HG02623 (cell line): Measurements from ENCODE around the gene SLC35F4.
"Not testable (repeated sequence)": the region's sequence is repeated elsewhere in the genome, so short reads cannot be mapped to it uniquely, and the experiment has no call there.

Experiments
- ATAC-seq: cut with Tn5 transposase; IDR thresholded peaks from one replicate; pipeline ENCODE4 v1.9.1; 2021; ENCODE audit warnings: moderate library complexity; ENCODE audit not compliant: unreplicated experiment

SLC35F4 gene

DNA sequence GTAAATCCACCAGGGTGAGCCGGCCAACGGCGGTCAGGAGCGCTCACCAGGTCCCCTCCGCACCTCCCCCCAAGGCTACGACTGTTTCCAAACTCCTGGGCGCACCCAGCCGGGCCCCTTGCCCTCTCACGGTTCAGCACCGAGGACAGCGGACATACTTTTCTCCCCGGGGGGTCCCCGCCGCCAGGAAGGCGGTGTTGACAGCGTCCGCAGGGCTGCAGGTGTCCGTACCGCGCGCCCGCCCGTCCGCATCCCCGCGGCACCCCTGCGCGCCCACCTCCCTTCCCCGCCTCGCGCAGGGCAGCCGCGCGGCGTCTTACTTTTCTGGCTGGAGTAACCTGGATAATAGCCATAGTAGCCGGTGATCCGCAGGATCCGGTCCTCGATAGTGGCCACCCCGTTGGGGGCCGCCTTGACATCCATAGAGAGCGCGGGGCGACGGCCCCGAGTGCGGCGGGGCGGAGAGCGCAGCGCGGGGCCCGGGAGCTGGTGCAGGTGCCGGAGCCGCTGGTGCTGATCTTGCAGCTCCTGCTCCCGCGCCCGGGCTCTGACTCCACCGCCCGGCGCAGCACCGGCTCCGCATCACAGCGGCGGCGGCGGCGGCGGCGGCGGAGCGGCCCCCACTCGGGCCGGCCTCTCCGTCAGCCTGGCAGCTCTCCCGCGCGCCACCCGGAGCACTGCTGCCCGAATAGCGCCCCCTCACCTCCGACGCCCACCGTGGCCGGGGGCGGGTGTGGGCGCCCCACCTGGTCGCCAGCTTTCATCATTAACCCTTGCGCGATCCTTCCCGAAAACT lies at the start of gene SLC35F4:
Gene SLC35F4 (minus strand): TSS at position 690 of the 796 bp plus-strand sequence.
- no peak for ATAC-seq

DNA sequence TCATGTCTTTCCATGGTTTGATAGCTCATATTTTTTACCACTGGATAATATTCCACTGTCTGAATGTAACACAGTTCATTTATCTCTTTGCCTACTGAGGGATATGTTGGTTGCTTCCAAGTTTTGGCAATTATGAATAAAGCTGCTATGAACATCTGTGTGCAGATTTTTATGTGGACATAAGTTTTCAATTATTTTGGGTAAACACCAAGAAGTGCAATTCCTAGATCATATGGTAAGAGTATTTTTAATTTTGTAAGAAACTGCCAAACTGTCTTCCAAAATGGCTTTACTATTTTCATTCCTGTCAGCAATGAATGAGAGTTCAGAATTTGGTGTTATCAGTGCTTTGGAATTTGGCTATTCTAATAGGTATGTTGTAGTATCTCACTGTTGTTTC lies 43.7 kb upstream of the SLC35F4 start:
- ATAC-seq = no peak

DNA sequence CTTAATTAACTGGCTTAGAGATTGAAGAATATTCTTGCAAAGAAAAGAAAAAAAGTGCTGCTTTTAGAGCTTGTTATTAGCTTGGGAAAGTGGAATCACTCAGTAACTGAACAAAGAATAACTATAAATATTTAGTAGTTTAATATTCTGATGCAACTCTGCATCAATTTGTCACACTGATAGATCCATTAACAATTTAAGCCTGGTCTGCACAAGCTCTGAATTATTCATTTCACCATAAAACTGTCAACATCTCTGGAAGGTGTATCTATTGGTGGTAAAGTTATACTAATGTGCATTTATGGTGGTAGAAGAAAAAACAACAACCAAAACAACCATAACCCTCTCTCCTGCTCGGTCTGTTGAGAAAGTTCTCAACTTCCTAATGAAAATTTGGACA lies 38.1 kb upstream of the SLC35F4 start:
- ATAC-seq = no peak

DNA sequence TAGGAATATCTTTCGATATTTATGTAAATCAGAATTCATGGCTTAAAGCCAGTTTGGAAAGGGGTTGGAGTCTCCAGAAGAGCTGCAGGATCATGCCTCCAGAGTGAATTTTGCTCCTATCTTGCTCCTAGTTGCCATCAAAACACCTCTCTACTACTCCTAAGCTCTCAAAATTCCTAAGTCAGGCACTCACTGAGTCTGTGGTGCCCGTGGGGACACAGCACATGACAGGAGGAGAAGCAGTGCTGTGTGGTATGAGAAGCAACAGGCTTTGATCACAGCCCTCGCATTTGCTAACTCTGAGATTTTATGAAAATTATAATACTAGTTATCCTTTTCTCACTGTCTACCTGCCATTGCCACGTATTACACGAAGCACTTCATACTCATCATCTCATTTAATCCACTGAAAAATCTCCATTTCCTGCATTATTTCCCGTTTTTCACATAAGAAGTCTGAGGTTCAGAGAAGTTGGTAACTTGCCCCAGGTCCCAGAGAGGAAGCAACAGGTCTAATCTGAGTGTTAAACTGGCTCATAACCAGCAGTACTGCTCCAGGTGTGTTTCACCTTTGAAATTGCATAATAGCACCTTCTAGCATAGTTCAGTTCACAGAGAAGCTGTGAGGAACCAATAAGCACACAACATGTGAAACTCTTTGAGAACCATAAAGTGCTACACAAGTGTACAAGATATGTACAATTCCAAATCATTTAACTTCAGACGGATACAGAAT lies 33.1 kb upstream of the SLC35F4 start:
- ATAC-seq = no peak

DNA sequence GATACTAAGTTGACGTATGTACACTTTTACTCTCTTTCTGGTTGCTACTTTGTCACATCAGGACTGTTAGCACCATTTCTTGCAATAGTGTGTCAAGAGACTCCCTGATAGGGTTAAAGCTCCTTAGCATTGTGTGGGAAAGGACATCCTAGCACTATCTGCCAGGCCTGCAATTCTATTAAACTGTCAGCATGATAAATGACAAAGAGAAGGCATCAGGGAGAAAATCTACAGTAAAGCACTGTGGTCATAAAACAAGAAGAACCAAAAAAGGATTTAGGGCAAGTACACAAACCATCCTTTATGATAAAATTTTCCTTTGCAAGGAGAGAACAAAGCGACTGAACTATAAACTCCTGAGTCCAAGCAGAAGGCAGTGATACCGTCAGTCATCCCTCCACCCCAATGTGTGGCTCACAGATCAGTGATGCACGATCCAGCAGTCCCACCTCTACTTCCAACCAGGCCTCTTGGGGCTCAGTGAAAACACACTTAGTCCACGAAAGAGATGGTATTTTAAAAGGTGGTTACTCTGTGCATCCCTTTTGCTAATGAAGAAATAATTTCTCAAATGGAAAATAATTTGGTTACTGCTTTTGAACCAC lies 31.4 kb upstream of the SLC35F4 start:
- ATAC-seq = no peak

DNA sequence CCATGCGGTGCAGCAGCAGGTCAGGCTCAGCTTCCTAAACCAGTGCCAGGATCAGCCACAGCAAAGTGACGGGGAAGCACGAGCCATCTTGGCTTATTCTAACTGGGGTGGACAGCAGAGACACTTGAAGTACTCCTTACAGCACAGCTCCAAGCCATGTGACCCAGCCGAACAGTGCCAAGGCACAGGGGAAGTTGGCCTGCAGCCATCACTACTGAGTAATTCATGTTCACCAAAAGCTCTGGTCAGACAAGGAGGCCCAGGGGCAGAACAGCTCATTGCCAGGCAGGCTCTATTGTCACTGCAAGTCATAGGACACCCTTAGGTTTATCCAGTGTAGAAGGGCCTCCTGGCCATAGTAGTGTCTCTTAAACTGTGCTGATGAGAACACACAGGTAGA lies 23.4 kb upstream of the SLC35F4 start:
- no peak for ATAC-seq

DNA sequence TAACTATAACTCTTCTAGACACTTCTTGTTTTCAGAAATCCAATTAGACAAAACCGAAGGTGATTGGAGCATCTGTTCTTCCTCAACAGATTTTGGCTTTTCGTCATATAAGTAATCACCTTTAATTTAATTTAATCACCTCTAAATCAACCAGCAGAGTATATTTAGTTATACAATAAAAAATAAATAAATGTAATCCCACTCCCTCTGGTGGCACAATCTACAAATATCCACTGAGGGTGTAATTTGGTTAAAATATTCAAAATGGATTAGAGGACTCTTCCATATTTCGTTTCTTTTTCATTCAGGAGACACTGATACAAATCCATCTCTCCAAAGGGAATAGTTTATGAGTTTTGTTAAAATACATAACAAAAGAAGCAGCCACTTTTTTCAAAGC lies 18.3 kb upstream of the SLC35F4 start:
- ATAC-seq = no peak

DNA sequence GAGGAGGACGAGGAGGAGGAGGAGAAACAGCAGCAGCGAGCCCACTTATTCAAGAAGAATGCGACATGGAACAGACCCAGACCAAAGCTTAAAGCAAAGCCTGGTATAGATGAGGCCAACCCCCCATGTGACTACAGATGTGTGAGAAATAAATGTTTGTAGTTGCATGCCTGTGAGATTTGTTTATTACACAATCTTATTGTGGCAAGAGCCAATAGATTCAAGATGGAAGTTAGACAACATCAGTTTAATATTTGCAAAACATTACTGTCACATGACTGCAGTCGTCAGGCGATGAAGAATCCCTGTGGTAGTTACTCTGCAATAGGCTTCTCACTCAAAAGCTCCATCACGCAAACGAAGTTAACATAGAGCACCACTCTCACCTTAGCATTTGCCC lies 17.2 kb upstream of the SLC35F4 start:
- no peak for ATAC-seq

DNA sequence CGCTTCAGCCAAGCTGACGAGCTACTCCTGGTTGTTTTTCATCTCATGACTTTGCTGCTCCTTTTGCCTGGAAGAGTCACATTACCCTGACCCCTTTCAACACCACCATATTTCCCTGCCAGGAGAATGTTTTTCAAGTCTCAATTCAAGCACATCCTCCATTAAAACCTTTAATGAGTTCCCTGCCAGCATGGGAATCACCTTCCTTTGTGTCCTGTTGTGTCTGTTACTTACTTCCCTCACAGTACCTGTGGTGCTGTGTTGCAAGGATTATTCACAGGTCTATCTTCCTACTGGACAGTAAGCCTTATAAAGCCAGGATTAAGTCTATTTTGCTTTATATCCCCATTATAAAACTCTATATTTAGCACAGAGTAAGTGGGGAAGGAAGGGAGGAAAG lies 13.6 kb upstream of the SLC35F4 start:
- no peak for ATAC-seq

DNA sequence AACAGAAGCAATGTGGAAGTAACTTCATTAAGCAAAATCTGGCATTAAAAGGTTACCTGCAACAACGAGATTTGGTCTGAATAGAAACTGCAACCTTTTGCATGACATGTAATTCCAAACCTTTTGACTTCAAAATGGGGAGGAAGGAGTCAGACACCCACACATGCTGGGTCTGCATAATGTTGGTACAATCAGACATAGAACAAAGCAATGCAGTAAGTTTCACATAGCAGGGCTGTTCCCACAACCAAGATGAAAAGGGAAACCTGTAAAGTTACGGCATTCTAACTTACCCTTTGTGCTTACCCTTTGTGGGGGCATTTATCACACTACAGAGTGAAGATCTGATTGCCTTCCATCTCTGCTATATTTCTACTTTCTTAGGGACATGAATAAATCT lies 10.1 kb upstream of the SLC35F4 start:
- ATAC-seq = no peak

DNA sequence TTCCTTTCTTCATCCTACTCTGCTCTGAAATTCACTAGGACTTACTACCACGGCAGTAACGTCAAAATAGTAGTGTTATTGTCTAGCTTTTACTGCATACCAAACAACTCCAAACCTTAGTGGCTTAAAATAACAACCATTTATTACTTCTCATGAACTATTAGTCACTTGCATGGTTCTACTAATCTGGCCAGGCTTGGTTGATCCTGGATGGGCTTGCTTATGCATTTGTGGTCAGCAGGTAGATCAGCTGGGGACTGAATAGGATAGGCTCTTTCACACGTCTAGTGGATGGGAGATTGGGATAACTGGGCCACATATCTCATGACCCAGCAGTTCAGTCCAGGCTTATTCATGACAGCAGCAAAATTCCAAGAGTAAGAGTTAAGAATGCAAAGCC lies 9.4 kb upstream of the SLC35F4 start:
- ATAC-seq = no peak

DNA sequence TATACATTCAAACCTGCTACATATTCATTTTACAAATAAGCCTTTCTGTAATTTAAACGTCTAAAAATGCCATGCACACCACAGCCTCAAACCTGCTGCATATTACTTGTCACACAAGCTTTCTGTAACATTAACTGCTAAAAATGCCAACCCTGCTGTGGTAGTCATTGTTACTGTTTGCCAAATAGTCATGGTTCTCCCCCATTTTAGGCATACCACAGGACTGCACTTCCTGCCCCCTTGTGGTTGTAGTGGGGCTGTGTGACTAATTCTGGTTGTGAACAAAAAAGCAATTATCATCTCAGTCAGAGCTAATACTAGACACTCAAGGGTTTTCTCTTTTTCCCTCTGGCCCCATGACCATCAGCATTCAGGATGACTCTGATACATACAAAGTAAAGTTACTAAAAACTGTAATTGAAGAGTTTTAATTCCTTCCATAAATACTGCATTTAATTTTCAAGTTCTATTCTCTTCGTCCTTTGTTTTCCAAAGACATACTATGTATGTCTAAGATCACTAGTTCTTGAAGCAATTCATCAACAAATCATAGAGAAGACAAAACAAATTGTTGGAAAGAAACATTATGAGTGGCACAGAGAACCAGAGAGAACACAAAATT lies 5.7 kb upstream of the SLC35F4 start:
- ATAC-seq = no peak

DNA sequence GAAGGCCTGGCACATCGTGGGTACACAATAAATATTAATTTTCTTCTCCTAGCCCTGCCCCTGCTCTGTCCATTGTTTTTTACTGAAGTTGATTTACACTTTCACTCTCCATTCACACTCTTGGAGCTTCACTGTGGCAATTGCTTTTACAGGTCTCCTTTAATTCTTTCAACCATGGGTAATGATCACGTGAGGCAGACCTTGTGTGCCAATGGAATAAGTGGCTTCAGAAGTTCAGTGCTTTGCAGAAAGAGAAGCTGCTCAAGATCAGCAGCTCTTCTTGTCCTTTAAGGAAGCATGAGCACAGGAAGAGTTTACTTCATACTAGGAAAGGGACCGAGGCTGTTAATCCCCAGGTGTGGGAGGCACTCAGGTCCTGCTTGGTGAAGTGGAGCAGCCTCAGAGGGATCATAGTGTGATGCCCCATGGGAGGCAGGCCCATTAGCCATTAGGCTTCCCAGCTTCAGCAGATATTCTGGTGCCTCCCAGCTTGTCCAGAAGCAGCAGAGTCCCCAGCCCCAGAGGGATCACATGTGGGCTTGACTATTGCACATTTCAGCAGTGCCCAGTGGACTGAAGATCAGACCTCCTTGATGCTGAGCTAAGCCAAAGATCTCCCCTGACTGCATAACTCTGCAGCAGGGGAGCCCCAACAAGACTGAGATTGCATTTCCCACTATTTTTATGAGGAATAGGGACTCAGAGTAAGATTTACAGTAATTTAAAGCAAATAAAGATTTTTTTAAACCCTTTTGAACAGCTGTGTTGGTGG lies 5.0 kb upstream of the SLC35F4 start:
- ATAC-seq = no peak

DNA sequence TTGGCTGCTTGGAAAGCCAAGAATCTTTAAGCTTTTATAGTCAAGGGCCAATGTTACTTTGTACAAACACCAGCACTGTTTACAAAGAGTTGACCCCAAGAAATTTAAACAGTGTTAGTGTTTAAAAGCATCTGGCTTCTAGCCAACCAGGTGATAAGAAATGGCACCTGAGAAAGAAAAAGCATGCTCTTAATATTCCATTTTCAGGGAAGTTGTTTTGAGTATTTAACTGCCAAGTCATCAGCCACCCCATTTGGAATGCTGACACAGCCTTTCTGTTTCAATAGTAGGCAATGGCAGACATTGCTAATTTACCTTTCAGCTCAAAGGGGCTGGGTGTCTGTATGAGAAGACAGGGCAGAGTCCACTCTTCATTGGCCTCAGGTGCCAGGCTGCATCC lies 3.7 kb upstream of the SLC35F4 start:
- ATAC-seq = no peak

DNA sequence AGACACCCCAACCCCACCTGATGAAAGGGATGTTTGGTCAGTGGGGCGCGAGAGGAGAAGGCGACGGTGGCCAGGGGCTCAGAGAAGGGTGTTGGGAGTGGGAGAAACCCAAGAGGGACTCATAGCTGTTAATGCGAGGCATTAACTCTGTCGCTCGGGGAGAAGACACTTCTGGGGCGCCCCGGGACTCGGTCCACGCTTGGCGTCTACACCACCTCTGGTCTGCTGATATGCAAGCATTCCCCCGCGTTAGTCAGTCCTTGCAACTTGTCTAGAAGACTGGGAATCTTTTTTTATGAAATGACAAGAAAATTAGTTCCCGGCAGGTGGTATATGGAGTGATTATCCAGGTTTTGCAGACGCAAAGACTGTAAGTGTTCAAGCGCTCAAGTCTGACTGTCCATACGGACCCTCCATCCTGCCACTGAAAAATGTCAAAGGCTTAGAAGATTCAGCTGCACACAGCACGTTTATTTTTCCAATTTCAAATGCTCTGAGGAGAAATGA lies 360 bp upstream of the SLC35F4 start:
- ATAC-seq = no peak

DNA sequence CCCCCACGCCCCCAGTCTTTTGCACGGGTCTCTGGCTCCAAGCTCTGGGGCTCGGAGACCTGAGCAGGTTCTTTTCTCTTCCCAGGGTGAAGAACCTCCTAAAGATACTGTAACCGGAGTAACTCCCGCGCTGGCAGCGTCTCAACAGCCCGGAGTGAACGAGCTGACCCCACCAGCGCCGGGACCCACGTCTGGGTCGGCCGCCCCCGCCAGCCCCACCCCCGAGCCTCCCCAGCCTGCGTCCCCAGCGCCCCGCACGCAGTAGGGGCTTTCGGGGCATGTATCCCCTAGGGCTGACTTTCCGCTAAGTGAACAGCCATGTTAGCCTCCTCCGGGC lies 858 bp downstream of the SLC35F4 start:
- ATAC-seq = no peak

DNA sequence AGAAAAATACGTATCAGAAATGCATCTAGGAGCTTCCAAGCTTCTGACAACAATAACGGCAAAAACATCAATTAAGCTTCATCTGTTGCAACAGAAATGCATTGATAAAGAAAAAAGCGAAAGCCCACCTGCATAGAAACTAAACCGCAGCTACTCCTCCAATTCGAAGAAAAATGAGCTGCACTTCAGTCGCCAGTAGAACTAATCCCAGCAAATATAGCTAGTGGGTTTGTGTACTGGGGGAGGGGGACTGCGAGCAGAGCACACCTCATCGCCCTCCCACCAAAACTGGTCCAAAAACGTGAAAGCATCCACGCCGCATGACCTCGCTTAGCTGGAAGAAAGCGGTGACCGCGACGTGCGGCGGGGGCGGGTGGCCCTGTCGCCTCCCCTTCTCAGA lies 1.2 kb downstream of the SLC35F4 start:
- ATAC-seq = no peak

DNA sequence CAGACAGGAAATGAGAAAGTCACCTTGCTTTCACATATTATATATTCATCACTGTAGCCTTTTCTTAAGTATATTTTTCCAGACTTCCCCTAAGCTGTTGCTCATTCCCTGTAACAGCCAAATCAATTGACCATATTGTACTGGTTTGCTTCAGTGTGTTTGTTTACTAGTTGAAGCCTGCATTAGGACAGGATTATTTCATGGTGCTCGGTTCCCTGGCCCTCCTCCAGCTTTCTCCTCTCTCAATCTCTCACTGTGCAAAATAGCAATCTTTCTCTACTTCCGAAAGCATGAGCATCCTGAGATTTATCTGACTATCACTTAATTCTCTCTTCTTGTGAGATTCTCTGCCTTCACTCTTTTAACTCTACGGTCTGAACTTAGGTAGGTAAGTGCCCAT lies 2.4 kb downstream of the SLC35F4 start:
- ATAC-seq = no peak

DNA sequence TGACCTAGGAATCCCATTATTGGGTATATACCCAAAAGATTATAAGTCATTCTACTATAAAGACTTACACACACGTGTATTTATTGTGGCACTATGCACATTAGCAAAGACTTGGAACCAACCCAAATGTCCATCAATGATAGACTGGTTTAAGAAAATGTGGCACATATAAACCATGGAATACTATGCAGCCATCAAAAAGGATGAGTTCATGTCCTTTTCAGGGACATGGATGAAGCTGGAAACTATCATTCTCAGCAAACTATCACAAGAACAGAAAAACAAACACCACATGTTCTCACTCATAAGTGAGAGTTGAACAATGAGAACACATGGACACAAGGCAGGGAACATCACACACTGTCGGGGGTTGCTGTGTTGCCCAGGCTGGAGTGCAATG lies 10.2 kb downstream of the SLC35F4 start:
- not testable (repeated sequence) for ATAC-seq

DNA sequence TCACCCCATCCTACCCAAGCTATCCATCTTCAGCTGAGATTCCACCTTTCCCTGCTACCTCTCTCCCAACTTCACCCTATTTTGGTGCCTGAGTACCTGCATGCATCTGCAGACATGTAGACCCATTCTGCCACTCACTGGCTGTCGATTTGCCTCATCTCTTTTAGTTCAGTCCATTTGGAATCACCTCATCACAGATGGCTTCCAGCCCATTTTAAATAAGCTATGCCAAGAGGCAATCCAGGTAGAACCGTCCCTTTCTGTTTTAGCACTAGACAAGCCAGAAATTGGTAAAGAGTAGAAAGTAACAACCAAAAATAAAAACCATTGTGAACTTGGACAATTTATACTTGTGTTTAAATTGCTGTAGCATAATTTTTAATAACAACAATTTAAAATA lies 11.3 kb downstream of the SLC35F4 start:
- ATAC-seq = no peak

DNA sequence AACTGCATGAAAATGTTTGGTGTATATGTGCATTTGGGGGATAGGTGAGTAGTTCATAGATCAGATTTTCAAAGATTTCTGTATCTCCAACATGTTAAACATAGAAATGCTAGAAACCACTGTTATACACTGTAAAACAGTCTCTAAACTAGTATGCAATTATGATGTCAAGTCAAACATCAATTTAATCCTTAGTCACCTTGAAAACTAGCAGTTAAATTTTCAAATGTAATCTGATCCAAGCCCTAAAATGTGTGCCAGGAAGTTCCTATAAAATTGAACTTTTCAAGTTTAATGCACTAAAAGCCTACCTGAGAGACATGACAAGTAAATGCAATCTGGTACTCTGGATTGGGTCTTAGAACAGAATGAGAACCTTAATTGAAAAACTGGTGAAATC lies 14.5 kb downstream of the SLC35F4 start:
- ATAC-seq = no peak
